Endothelial cell of umbilical vein (primary cell): ENCODE data around the gene MRPL44.

Source experiments
- EZH2 ChIP-seq: IDR thresholded peaks from 2 replicates; pipeline ENCODE4 v1.6.1; 2012; ENCODE audit warnings: borderline replicate concordance, low read depth, mild to moderate bottlenecking, moderate library complexity, low read length, inconsistent platforms; ENCODE audit not compliant: severe bottlenecking
- FOS ChIP-seq: IDR thresholded peaks from 2 replicates; pipeline ENCODE4 v1.6.1; 2011; ENCODE audit warnings: mild to moderate bottlenecking, low read length, moderate library complexity, borderline replicate concordance; ENCODE audit not compliant: insufficient read depth
- GATA2 ChIP-seq: IDR thresholded peaks from 2 replicates; pipeline ENCODE4 v1.7.0; 2011; ENCODE audit warnings: low read depth, mild to moderate bottlenecking, moderate library complexity, mixed read lengths, low read length; ENCODE audit not compliant: insufficient read length, insufficient read depth
- JUN ChIP-seq: IDR thresholded peaks from 2 replicates; pipeline ENCODE4 v1.6.1; 2011; ENCODE audit warnings: borderline replicate concordance, low read depth; ENCODE audit not compliant: insufficient read length, insufficient read depth
- POLR2A ChIP-seq: IDR thresholded peaks from 2 replicates; pipeline ENCODE4 v1.6.1; 2012; ENCODE audit warnings: low read depth, mild to moderate bottlenecking, control low read depth, low read length
- POLR2AphosphoS5 ChIP-seq: IDR thresholded peaks from 2 replicates; pipeline ENCODE4 v1.6.1; 2012; ENCODE audit warnings: low read depth, mild to moderate bottlenecking, control low read depth, low read length, moderate library complexity; ENCODE audit not compliant: insufficient read depth
- TF ChIP-seq, protein P1 (sequence below), 2 donors: IDR thresholded peaks; 1 replicate in 1 of 2; 2 replicates in 1 of 2; pipeline ENCODE4 v1.5.1; 2011; ENCODE audit warnings: low read length in 2 of 2, mild to moderate bottlenecking in 2 of 2, moderate library complexity in 2 of 2, control low read depth in 1 of 2, inconsistent platforms in 1 of 2, low read depth in 1 of 2; ENCODE audit not compliant: insufficient read depth in 1 of 2; ENCODE audit errors: extremely low read depth in 1 of 2
- TF ChIP-seq, protein P2 (sequence below): IDR thresholded peaks from 2 replicates; pipeline ENCODE4 v1.6.1; 2011; ENCODE audit not compliant: insufficient read depth, insufficient read length

DNA sequence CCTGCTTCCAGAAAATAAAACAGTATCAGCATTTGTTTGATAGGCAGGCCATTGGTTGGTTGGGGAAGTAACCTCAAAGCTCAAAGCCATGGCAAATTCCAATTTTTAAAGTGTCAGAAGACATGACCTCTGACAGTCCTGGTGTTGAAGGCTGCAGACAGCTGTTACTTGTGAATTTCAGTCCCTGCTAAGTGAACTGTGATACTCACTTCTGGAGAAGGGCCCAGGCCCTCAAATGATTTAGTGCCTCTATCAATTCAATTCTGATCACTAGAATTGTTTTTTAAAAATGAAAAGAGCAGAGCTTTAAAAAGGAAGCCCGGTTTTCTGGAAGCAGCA, 23.1 kb downstream of the MRPL44 start:
- TF ChIP-seq EZH2 (no peak), POLR2A (no peak), POLR2AphosphoS5 (no peak), JUN (no peak), FOS (no peak), GATA2 (no peak)
- TF ChIP-seq, protein P1, sequence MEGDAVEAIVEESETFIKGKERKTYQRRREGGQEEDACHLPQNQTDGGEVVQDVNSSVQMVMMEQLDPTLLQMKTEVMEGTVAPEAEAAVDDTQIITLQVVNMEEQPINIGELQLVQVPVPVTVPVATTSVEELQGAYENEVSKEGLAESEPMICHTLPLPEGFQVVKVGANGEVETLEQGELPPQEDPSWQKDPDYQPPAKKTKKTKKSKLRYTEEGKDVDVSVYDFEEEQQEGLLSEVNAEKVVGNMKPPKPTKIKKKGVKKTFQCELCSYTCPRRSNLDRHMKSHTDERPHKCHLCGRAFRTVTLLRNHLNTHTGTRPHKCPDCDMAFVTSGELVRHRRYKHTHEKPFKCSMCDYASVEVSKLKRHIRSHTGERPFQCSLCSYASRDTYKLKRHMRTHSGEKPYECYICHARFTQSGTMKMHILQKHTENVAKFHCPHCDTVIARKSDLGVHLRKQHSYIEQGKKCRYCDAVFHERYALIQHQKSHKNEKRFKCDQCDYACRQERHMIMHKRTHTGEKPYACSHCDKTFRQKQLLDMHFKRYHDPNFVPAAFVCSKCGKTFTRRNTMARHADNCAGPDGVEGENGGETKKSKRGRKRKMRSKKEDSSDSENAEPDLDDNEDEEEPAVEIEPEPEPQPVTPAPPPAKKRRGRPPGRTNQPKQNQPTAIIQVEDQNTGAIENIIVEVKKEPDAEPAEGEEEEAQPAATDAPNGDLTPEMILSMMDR (IDR thresholded peaks at IDR 0.05; ENCODE audit: extremely low read depth in 1 of 2, insufficient read depth in 1 of 2, low read depth in 1 of 2, low read length in 2 of 2): no peak
- TF ChIP-seq, protein P2, sequence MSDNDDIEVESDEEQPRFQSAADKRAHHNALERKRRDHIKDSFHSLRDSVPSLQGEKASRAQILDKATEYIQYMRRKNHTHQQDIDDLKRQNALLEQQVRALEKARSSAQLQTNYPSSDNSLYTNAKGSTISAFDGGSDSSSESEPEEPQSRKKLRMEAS: no peak
